ENCODE measurements around the gene MIB2. TPM values are rescaled to one million over a fixed set of nuclear protein-coding genes. Genes with fewer than 3 reads are reported as not detected.

The MIB2 gene
- total RNA-seq, 1 donor from 2014 or later, result 66.8 TPM

DNA sequence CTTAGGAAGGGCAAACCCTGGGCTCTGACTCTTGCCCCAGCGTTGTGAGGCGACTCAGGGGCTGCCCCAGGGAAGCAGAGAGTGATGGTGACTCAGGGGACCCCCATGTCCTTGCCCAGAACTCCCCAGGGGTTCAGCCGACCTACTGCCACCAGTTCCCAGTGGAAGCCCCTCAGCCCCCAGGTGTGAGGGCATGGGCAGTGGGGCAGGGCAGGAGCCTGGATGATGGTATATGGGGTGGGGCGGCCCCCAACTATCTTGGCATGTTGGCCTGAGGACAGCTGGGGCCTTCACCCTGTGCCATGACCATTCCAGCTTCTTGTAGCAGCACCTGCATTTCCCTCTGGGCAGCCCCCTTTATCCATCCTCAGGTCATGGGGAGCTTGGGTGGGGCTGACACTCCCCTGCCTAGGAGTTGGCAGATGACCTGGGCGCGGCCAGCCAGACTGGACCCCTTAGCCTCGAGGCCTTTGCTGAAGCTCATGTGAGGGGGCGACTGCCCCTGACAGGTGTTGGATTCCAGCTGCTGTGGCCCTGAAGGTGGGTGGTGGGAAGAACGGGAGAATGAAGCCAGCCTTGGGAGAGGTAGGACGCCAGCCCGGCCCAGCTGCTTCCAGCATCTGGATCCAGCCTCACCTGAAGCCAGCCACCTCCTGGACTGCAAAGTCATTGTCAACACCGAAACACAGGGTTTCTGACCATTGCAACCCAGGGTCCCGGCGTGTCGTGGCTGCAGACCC lies 13.6 kb upstream of the MIB2 start:
- Histone ChIP-seq H3K27ac (no peak overlapping the region), H3K4me3 (no peak overlapping the region), H3K9me3 (no peaks in the 10 kb centered on the region), H3K27me3 (peaks cover 3% of the 10 kb centered on the region), H3K36me3 (no peaks in the 10 kb centered on the region), H3K4me1 (peaks cover 9% of the 10 kb centered on the region)
- intact Hi-C loops (cut with DNase I), result no loop called here
- no peak for DNase-seq (ENCODE audit: extremely low spot score in 2 of 2)
- TF ChIP-seq, protein P1, sequence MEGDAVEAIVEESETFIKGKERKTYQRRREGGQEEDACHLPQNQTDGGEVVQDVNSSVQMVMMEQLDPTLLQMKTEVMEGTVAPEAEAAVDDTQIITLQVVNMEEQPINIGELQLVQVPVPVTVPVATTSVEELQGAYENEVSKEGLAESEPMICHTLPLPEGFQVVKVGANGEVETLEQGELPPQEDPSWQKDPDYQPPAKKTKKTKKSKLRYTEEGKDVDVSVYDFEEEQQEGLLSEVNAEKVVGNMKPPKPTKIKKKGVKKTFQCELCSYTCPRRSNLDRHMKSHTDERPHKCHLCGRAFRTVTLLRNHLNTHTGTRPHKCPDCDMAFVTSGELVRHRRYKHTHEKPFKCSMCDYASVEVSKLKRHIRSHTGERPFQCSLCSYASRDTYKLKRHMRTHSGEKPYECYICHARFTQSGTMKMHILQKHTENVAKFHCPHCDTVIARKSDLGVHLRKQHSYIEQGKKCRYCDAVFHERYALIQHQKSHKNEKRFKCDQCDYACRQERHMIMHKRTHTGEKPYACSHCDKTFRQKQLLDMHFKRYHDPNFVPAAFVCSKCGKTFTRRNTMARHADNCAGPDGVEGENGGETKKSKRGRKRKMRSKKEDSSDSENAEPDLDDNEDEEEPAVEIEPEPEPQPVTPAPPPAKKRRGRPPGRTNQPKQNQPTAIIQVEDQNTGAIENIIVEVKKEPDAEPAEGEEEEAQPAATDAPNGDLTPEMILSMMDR (IDR thresholded peaks at IDR 0.05), result no peak
- TF ChIP-seq POLR2A (IDR thresholded peaks at IDR 0.05), result no peak
- TF ChIP-seq POLR2AphosphoS5 (IDR thresholded peaks at IDR 0.05; ENCODE audit: insufficient read depth in 1 of 2, low read depth in 1 of 2), result no peak

DNA sequence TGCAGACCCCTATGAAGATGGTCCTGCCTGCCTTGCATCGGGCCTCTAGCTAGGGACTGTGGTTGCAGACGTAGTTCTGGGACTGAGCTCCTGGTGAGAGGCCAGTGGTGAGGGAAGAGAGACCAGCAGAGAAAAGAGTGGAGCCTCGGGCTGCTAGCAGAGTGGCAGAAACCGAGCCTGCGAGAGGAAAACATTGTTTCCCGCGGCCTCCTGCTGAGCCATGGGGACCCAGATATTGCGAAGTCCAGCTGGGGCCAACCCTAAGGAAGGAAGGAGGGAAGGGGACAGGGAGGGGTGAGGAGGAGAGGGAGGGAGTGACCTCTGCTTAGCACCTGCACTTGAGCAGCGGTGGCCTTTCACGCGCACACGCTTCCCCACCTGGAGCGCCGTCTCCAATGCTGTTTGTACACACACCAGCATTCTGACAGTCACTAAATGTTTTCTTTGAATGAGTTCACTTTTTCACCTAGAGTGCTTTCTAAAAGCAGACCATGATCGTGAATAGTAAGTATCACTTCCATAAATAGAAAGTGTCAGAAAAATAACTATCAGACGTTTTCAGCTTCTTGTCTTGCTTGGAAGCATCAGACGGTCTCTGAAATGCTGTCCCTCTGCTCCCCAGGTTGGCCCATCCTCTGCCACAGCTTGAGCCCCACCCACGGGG lies 12.9 kb upstream of the MIB2 start:
- DNase-seq (ENCODE audit: extremely low spot score in 2 of 2), result no peak
- H3K36me3 ChIP-seq, result no peaks in the 10 kb centered on the region
- H3K4me1 ChIP-seq, result peaks cover 9% of the 10 kb centered on the region
- intact Hi-C loops (cut with DNase I), result no loop called here
- H3K27me3 ChIP-seq, result peaks cover 3% of the 10 kb centered on the region
- H3K27ac ChIP-seq, result no peak overlapping the region
- no peak overlapping the region for H3K4me3 ChIP-seq
- no peaks in the 10 kb centered on the region for H3K9me3 ChIP-seq
- TF ChIP-seq, protein P1 (IDR thresholded peaks at IDR 0.05), result no peak
- TF ChIP-seq POLR2AphosphoS5 (IDR thresholded peaks at IDR 0.05; ENCODE audit: insufficient read depth in 1 of 2, low read depth in 1 of 2) (no peak), POLR2A (IDR thresholded peaks at IDR 0.05) (no peak)

DNA sequence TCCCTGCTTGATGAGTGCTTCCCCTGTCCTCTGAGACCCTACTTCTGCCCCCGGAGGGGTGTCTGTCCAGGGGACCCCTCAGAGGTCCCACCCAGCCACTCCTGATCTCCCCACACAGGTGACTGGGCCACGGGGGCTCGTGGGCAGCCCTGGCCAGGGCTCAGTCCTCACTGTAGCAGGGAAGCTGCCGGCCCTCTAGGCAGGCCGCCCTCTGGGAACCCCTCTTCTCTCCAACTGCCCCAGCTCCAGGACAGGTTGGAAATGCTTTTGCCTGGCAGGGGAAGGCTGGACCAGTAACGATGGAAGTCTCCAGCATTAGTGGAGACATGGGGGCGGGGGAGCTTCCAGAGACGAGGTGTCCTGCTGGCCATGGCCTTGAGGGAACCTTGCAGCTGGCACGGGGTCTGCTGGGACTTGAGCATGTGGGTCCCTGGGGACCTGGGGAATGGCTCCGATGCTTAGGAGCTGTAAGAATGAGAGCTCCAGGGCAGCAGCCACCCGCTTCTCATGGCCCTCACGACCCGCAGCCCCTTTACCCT lies 12.3 kb upstream of the MIB2 start:
- no peak overlapping the region for H3K4me3 ChIP-seq
- H3K4me1 ChIP-seq, result peaks cover 9% of the 10 kb centered on the region
- TF ChIP-seq POLR2AphosphoS5 (IDR thresholded peaks at IDR 0.05; ENCODE audit: insufficient read depth in 1 of 2, low read depth in 1 of 2) (no peak), POLR2A (IDR thresholded peaks at IDR 0.05) (no peak)
- TF ChIP-seq, protein P1 (IDR thresholded peaks at IDR 0.05), result no peak
- H3K27me3 ChIP-seq, result peaks cover 3% of the 10 kb centered on the region
- intact Hi-C loops (cut with DNase I), result no loop called here
- H3K9me3 ChIP-seq, result no peaks in the 10 kb centered on the region
- no peaks in the 10 kb centered on the region for H3K36me3 ChIP-seq
- H3K27ac ChIP-seq, result no peak overlapping the region
- no peak for DNase-seq (ENCODE audit: extremely low spot score in 2 of 2)

DNA sequence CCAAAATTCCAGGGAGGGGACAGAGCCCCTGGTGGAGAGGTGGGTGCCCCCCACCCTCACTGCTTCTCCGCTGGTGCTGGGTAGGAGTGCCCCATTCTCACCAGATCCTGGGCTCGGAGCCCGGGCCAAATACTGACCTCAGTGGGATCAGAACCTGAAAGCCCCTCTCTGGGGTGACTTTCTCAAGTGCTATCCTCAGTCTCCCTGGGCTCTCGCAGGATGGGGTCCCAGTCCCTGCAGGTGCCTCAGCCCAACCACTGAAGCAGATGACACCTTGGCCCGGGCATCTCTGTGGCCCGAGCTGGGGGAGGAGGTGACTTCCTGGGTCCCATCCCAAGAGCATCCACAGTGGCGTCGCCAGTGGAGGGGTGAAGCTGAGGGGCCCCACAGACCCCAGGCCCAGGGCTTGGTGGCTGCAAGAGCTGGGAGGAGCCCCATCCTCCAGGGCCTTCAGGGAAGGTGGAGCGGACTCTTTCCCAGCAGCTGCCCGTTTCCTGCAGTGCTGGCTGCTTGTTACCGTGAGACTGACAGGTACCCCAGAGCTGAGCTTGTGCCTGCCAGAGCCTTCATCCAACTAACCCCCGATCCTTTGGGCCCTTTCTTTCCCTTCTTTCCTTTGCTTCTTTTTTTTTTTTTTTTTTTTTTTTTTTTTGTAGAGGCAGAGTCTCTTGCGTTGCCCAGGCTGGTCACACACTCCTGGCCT lies 11.5 kb upstream of the MIB2 start:
- H3K27me3 ChIP-seq, result no peaks in the 10 kb centered on the region
- H3K9me3 ChIP-seq, result no peaks in the 10 kb centered on the region
- DNase-seq (ENCODE audit: extremely low spot score in 2 of 2), result no peak
- no peak overlapping the region for H3K4me3 ChIP-seq
- TF ChIP-seq POLR2A (IDR thresholded peaks at IDR 0.05), result no peak
- TF ChIP-seq POLR2AphosphoS5 (IDR thresholded peaks at IDR 0.05; ENCODE audit: insufficient read depth in 1 of 2, low read depth in 1 of 2), result no peak
- TF ChIP-seq, protein P1 (IDR thresholded peaks at IDR 0.05), result no peak
- H3K36me3 ChIP-seq, result no peaks in the 10 kb centered on the region
- intact Hi-C loops (cut with DNase I), result no loop called here
- no peak overlapping the region for H3K27ac ChIP-seq
- H3K4me1 ChIP-seq, result peaks cover 9% of the 10 kb centered on the region

All from vagina (tissue), 2 donors.